SIG-M5 treated with dmso at 0.1 percent for 504 hours (cell line): ENCODE measurements around the gene CD9.

Source experiments
- DNase-seq: peaks from one replicate; lab custom pipeline; 2025; ENCODE audit not compliant: unreplicated experiment; lab: John Stamatoyannopoulos, UW

CD9 gene

DNA sequence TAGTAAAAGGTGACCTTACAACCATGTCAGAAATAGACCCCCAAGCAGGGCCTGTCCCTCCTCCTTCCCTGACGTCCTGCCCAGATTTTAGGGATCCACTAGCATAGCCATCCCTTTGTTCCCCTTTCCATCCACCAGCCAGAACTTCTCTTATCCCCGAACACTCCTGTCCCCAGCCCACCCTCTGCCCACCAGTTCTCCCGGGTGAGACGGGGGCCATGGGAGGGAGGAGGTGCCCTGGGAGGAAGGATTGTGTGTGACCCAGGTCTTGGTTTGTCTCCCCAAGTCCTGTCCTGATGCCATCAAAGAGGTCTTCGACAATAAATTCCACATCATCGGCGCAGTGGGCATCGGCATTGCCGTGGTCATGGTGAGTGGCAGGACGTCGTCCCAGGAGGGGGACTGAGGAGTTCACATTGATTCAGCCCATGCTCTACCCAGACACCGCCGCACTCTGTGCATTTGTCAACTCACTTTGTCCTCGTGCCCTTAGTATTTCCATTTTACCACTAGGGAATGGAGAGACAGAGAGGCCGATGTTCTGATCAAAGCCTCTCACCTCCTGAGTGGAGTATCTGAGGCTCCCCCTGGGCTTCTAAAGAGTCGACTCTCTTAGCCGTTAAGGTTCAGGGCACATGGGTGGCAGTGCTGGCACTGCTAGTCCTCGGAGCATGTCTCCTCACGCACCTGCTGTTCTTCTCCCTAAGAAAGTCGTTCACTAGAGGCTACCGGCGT is 35.9 kb downstream of the CD9 start:
- no peak for DNase-seq

GRCh38 chr12:6236641-6236940 is 36.4 kb downstream of the CD9 start:
- no peak for DNase-seq

DNA sequence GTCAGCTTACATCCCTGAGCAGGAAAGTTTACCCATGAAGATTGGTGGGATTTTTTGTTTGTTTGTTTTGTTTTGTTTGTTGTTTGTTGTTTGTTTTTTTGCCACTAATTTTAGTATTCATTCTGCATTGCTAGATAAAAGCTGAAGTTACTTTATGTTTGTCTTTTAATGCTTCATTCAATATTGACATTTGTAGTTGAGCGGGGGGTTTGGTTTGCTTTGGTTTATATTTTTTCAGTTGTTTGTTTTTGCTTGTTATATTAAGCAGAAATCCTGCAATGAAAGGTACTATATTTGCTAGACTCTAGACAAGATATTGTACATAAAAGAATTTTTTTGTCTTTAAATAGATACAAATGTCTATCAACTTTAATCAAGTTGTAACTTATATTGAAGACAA is 37.6 kb downstream of the CD9 start:
- DNase-seq, result no peak

DNA sequence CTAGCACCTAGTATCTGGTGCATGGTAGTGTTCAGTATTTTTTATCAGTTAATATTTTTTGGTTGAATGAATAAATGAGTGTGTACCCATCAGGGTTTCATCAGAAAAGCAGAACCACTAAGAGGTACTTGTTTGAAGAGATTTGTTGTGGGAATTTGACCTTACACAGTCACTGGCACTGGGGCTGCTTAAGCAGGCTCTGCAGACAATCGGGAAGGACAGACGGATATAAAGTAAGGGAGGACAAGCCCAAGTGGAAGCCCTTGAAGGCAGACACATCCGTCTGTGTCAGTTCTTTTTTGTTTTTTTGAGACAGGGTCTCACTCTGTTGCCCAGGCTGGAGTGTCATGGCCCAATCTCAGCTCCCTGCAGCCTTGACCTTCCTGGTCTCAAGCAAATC is 38.7 kb downstream of the CD9 start:
- DNase-seq, result no peak

- DNase-seq, result no peak
Measured at GRCh38 chr12:6241495-6241894, 41.3 kb downstream of the CD9 start.

DNA sequence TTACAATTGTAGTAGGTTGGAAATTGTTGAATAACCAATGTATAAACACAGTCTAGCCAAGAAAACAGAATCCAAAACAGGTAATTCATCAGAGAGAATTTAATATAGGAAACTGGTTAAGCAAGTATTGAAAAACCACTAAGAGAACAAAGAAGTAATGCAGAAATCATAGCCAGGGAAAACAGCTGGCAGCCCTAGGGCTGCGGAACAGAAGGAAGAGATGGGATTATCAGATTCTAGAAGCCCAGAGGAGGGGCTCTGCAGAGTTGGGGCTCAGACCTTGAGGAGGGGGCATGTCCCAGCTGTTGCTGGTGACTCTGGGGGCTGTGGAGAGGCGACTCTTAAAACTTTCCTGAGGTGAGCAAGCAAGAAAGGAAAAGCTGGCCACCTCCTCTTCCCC is 49.4 kb downstream of the CD9 start:
- no peak for DNase-seq

DNA sequence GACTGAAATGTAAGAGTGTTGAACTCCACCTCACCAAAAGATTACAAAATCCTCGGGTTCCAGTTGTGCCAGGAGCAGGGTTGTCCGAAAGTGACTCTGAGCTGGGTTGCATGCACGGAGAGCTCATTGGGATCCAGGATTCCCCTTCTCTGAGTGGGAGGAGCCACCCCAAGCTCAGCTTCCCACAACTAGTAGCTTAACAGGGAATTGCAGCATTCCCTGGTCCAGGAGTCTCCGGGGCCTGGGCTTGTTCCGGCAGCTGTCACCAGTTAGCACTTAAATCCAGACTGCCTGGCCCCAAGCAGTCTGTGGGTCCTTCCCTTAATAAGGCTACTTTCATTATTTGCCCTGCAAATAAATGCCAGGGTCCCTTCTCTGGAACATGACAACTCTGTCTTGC is 50.1 kb downstream of the CD9 start:
- DNase-seq, result no peak

GRCh38 chr12:6253278-6253677 is 53.1 kb downstream of the CD9 start:
- no peak for DNase-seq

GRCh38 chr12:6254491-6254890 is 54.3 kb downstream of the CD9 start:
- no peak for DNase-seq

GRCh38 chr12:6257007-6257406 is 56.8 kb downstream of the CD9 start:
- DNase-seq, result no peak

GRCh38 chr12:6262211-6262610 is 62.0 kb downstream of the CD9 start:
- no peak for DNase-seq

DNA sequence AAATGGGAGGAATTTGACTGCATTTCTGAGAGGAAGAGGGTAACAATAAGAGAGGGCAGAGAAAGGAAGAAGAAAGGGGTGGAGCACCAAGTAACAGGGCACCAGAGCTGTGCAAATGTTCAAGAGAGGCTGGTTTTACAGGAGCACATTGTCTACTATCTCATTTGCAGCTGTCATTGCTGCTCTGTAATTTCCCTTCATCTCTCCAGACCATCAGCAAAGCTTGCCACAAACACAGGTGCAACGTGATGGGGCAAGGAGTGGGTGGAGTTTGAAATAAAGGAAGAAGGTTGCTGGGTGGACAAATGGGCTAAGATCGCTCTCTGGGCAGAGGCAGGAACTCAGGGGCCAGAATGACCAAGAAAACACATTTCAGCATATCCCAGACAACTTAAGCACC is 62.4 kb downstream of the CD9 start:
- DNase-seq, result no peak

- no peak for DNase-seq
Measured at GRCh38 chr12:6263931-6264330, 63.7 kb downstream of the CD9 start.

GRCh38 chr12:6264402-6265037 is 64.3 kb downstream of the CD9 start:
- peak; percentile 16 for DNase-seq

DNA sequence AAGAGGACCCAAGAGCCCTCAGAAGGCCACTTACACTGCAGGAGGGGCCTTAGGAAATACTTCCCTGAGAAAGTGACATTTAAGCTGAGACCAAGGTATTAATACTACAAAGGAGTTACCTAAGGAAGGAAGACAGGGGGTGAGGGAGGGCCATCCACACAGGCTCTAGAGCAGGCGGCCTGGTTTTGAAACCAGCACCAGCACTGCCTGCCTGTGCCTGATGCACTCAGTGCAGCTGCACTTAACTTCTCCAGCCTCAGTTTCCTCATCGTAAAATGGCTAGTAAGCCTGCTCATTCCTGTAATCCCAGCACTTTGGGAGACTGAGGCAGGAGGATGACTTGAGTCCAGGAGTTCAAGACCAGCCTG is 64.8 kb downstream of the CD9 start:
- DNase-seq, result no peak

- no peak for DNase-seq
Measured at GRCh38 chr12:6266541-6266966, 66.4 kb downstream of the CD9 start.

- DNase-seq, result no peak
Measured at GRCh38 chr12:6266971-6267721, 66.9 kb downstream of the CD9 start.

DNA sequence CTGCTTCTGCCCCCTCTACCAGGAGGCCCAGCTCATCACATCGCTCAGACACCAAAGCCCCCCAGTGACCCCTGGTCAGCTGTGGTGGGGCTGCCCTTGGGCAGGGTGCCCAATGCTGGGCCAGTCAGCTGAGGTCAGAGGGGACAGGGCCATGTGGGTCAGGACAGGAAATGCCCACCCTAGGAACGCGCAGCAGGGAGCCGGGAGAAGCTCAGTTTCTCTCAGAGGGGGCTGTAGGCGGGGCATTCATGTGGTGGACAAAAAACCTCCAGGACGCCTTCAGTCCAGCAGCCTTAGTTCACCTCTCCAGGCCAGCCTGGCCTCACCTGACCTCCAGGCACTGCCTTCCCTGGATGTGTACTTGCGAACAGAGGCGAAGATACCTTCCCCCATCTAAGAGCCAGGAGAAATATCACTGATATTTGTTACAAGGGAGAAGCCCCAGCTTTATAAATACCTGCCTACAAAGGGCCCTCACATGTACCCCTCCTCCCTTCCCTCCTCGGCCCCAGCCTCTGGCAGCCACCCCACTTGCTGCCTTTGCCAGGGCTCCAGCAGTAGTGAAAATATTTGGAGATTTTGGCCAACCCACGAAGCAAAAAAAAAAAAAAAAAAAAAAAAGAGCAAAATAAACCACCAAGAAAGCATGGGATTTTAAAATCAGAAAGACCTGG is 68.4 kb downstream of the CD9 start:
- DNase-seq, result no peak

- DNase-seq, result no peak
Measured at GRCh38 chr12:6269986-6270385, 69.8 kb downstream of the CD9 start.

DNA sequence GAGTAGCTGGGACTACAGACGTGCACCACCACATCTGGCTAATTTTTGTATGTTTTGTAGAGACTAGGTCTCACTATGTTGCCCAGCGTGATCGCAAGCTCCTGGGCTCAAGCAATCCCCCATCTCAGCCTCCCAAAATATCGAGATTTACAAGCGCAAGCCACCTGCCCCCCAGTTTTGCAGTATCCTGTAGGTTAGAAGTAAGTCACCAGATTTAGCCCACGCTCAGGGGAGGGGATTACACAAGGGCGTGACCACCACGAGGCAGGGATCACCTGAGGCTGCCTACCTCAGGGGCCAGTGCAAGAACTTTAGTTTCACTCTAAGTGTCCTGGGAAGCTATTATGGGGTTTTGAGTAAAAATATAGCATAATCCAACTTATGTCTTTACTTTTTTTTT is 71.1 kb downstream of the CD9 start:
- no peak for DNase-seq

- DNase-seq, result no peak
Measured at GRCh38 chr12:6272300-6273204, 72.4 kb downstream of the CD9 start.
